ENCODE measurements around the gene GALNT9. TPM values are rescaled to one million over a fixed set of nuclear protein-coding genes. Genes with fewer than 3 reads are reported as not detected.

GALNT9 gene
- total and polyA plus RNA-seq, 2 donors (not counting 1 experiment from before 2014, with no cell fraction given): 0.10 to 2.8 TPM

DNA sequence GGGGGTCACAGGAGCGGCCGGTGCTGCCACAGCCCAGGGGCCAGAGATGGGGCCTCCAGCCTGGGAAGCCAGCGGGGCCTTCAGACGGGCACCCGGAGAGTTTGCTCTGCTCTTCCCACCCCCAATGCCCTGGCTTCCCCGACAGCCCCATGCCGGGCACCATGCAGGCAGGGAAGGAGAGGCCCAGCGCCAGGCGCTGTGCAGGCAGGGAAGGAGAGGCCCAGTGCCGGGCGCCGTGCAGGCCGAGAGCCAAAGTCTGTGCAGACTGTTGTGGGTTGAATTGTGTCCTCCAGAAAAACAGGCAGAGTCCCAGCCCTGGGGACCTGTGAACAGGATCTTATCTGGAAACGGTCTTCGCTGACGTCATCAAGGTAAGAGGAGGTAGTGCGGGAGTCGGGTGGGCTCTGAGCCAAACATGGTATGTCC, 34.3 kb downstream of the GALNT9 start:
- no peak for DNase-seq (ENCODE audit: low read depth in 2 of 2)
- H3K9me3 ChIP-seq (ENCODE audit: control insufficient read depth, insufficient read depth, low read depth, low read length): no peaks in the 10 kb centered on the region
- no peaks in the 10 kb centered on the region for H3K36me3 ChIP-seq (ENCODE audit: control insufficient read depth, insufficient read depth, low read length)
- H3K79me2 ChIP-seq (ENCODE audit: control insufficient read depth, insufficient read depth, low read length): no peaks in the 10 kb centered on the region
- H3K27me3 ChIP-seq (ENCODE audit: control insufficient read depth, insufficient read depth, low read length): no peaks in the 10 kb centered on the region
- TF ChIP-seq CTCF (conservative IDR thresholded peaks at IDR 0.05 in 1 of 2, IDR thresholded peaks at IDR 0.05 in 1 of 2; ENCODE audit: low read depth in 1 of 2, low read length in 2 of 2): no peak
- TF ChIP-seq EZH2 (IDR thresholded peaks at IDR 0.05; ENCODE audit: low read length, missing control alignments): no peak
- H3K27ac ChIP-seq (ENCODE audit: insufficient read depth, low read length): no peak overlapping the region
- no peak overlapping the region for H3K4me3 ChIP-seq (replicated peaks in 1 of 4; ENCODE audit: control extremely low read depth in 1 of 4, insufficient read depth in 1 of 4, low read depth in 3 of 4, low read length in 4 of 4)
- H3K9ac ChIP-seq (ENCODE audit: insufficient read depth, low read length): no peak overlapping the region
- no peaks in the 10 kb centered on the region for H4K20me1 ChIP-seq (ENCODE audit: control insufficient read depth, extremely low read depth, insufficient read depth, low read length)
- no peak overlapping the region for H2AFZ ChIP-seq (ENCODE audit: low read length)
- H3K4me2 ChIP-seq (ENCODE audit: extremely low read depth, insufficient read depth, low read length): no peak overlapping the region
- H3K4me1 ChIP-seq (ENCODE audit: control insufficient read depth, extremely low read depth, insufficient read depth, low read length): no peaks in the 10 kb centered on the region

DNA sequence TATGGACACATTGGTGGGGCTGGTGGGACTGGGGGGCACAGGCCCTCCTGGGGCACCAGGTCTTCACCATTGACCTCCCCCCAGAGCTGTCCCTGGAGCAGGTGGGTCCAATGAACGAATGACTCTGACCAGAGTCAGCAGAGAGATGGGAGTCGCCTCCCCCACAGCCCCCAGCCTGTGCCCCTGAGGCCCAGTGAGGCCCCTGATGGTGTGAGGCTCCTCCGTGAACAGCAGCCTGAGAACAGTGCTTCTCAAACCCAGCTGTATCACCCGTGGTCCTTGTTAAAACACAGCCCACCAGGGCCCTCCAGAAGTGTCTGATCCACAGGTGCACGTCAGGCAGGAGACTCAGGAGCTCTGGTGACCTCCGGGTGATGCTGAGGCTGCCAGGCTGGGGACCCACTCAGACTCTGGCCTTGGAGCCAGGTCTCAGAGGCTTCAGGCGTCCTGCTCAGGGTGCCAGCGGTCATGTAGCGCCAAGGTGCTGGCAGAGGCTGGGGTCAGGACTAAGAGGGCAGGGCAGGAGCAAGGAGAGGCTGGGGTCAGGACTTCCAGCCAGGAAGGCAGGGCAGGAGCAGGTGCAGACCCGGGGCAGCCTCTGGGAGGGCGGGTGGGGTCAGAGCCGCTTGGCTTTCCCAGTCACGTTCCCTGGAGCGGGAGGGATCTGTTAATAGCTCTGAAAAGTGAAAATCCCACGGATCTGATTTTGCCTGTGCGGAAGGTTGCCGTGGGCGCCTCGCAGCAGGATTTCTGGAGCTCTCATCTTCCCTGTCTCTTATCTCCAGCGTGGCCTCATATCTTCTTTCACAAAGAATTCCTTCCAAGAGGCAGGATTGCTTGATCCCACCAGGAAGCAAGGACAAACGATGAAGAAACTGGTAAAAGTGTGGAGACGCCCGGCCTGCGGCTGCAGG, 35.0 kb downstream of the GALNT9 start:
- no peaks in the 10 kb centered on the region for H3K36me3 ChIP-seq (ENCODE audit: control insufficient read depth, insufficient read depth, low read length)
- no peaks in the 10 kb centered on the region for H3K4me1 ChIP-seq (ENCODE audit: control insufficient read depth, extremely low read depth, insufficient read depth, low read length)
- no peaks in the 10 kb centered on the region for H4K20me1 ChIP-seq (ENCODE audit: control insufficient read depth, extremely low read depth, insufficient read depth, low read length)
- DNase-seq (ENCODE audit: low read depth in 2 of 2): no peak
- no peaks in the 10 kb centered on the region for H3K79me2 ChIP-seq (ENCODE audit: control insufficient read depth, insufficient read depth, low read length)
- no peak overlapping the region for H2AFZ ChIP-seq (ENCODE audit: low read length)
- no peak overlapping the region for H3K4me3 ChIP-seq (replicated peaks in 1 of 4; ENCODE audit: control extremely low read depth in 1 of 4, insufficient read depth in 1 of 4, low read depth in 3 of 4, low read length in 4 of 4)
- TF ChIP-seq CTCF (conservative IDR thresholded peaks at IDR 0.05 in 1 of 2, IDR thresholded peaks at IDR 0.05 in 1 of 2; ENCODE audit: low read depth in 1 of 2, low read length in 2 of 2) (no peak), EZH2 (IDR thresholded peaks at IDR 0.05; ENCODE audit: low read length, missing control alignments) (no peak)
- H3K4me2 ChIP-seq (ENCODE audit: extremely low read depth, insufficient read depth, low read length): no peak overlapping the region
- H3K27ac ChIP-seq (ENCODE audit: insufficient read depth, low read length): no peak overlapping the region
- H3K27me3 ChIP-seq (ENCODE audit: control insufficient read depth, insufficient read depth, low read length): no peaks in the 10 kb centered on the region
- no peak overlapping the region for H3K9ac ChIP-seq (ENCODE audit: insufficient read depth, low read length)
- H3K9me3 ChIP-seq (ENCODE audit: control insufficient read depth, insufficient read depth, low read depth, low read length): no peaks in the 10 kb centered on the region

DNA sequence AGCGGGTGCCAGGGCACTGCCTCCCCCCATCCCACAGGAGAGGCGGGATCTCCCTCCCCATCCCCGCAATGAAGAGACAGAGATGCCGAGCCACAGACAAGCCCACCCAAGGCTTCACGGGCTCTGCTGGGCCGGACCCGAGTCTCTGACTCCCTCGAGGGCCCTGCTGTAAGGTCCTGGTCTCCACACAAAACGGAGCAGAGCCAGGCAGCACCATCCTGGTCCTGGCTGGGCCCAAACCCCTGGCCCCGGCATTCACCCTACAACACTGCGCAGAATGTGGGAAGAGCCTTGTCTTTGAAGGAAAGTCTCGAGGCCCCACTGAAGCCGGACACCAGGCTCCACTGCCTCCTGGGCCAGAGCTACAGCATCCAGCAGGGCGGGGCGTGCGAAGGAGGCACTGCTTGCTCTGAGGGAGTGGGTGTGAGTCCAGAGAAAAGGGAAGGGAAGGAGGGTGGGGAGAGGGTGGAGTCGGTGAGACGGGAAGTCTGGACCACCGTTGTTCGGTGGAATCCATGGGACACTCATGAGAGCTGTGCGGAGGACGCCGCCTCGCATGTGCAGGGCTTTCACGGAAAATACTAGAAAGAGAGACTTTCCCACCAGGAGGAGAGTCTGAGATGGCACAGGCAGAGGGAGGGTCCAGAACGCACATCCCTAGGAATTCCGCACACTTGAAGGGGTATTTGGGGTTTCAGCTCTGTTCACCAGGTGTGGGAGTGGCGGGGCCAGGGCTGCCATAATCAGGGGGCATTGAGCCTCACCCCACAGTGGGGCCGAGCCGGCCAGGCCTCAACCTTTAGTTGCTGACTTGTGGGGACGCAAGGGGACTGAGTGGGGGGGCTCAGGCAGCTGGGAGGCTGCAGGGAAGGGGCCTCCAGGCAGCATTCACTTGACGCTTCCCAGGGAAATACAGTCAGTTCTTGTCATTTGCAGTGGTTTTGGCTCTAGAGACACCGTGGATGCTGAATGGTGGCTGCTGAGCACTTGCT, 36.8 kb downstream of the GALNT9 start:
- Histone ChIP-seq H3K9me3 (ENCODE audit: control insufficient read depth, insufficient read depth, low read depth, low read length) (no peaks in the 10 kb centered on the region), H3K4me2 (ENCODE audit: extremely low read depth, insufficient read depth, low read length) (no peak overlapping the region), H3K27me3 (ENCODE audit: control insufficient read depth, insufficient read depth, low read length) (no peaks in the 10 kb centered on the region), H3K79me2 (ENCODE audit: control insufficient read depth, insufficient read depth, low read length) (no peaks in the 10 kb centered on the region), H3K4me1 (ENCODE audit: control insufficient read depth, extremely low read depth, insufficient read depth, low read length) (no peaks in the 10 kb centered on the region), H2AFZ (ENCODE audit: low read length) (no peak overlapping the region), H3K36me3 (ENCODE audit: control insufficient read depth, insufficient read depth, low read length) (no peaks in the 10 kb centered on the region), H3K9ac (ENCODE audit: insufficient read depth, low read length) (no peak overlapping the region), H3K4me3 (replicated peaks in 1 of 4; ENCODE audit: control extremely low read depth in 1 of 4, insufficient read depth in 1 of 4, low read depth in 3 of 4, low read length in 4 of 4) (no peak overlapping the region), H3K27ac (ENCODE audit: insufficient read depth, low read length) (no peak overlapping the region), H4K20me1 (ENCODE audit: control insufficient read depth, extremely low read depth, insufficient read depth, low read length) (no peaks in the 10 kb centered on the region)
- no peak for DNase-seq (ENCODE audit: low read depth in 2 of 2)
- TF ChIP-seq CTCF (conservative IDR thresholded peaks at IDR 0.05 in 1 of 2, IDR thresholded peaks at IDR 0.05 in 1 of 2; ENCODE audit: low read depth in 1 of 2, low read length in 2 of 2) (no peak), EZH2 (IDR thresholded peaks at IDR 0.05; ENCODE audit: low read length, missing control alignments) (no peak)
